HG03460 (cell line): ENCODE results near the gene LGALS7B.
"Not testable (repeated sequence)": the region's sequence is repeated elsewhere in the genome, so short reads cannot be mapped to it uniquely, and the experiment has no call there.

Experiments
- ATAC-seq: cut with Tn5 transposase; IDR thresholded peaks from one replicate; pipeline ENCODE4 v1.9.1; 2021; ENCODE audit not compliant: unreplicated experiment

Gene LGALS7B

GRCh38 chr19:38793671-38794070 lies 4.7 kb downstream of the LGALS7B start:
- ATAC-seq: no peak

- ATAC-seq: no peak
Measured at GRCh38 chr19:38795549-38795948, 6.5 kb downstream of the LGALS7B start.

- ATAC-seq: no peak
Measured at GRCh38 chr19:38796154-38796553, 7.2 kb downstream of the LGALS7B start.

GRCh38 chr19:38797781-38798180 lies 8.8 kb downstream of the LGALS7B start:
- ATAC-seq: not testable (repeated sequence)

- ATAC-seq: no peak
Measured at GRCh38 chr19:38799104-38799503, 10.1 kb downstream of the LGALS7B start.

- no peak for ATAC-seq
Measured at GRCh38 chr19:38800577-38801347, 11.8 kb downstream of the LGALS7B start.

GRCh38 chr19:38801359-38802095 lies 12.5 kb downstream of the LGALS7B start:
- ATAC-seq: no peak

GRCh38 chr19:38803543-38803942 lies 14.5 kb downstream of the LGALS7B start:
- ATAC-seq: no peak

GRCh38 chr19:38805180-38805579 lies 16.2 kb downstream of the LGALS7B start:
- ATAC-seq: no peak

- no peak for ATAC-seq
Measured at GRCh38 chr19:38806371-38806770, 17.4 kb downstream of the LGALS7B start.

GRCh38 chr19:38807374-38808098 lies 18.5 kb downstream of the LGALS7B start:
- not testable (repeated sequence) for ATAC-seq

- ATAC-seq: no peak
Measured at GRCh38 chr19:38808741-38809140, 19.7 kb downstream of the LGALS7B start.

GRCh38 chr19:38809592-38810252 lies 20.7 kb downstream of the LGALS7B start:
- no peak for ATAC-seq

GRCh38 chr19:38812009-38812840 lies 23.2 kb downstream of the LGALS7B start:
- no peak for ATAC-seq

GRCh38 chr19:38812841-38813320 lies 23.9 kb downstream of the LGALS7B start, which contains the start of gene LGALS4:
Gene LGALS4 (minus strand): TSS chr19:38812945. CDS start chr19:38812886, 59 bp downstream.
- no peak for ATAC-seq

GRCh38 chr19:38813323-38813722 lies 24.3 kb downstream of the LGALS7B start:
- no peak for ATAC-seq

- not testable (repeated sequence) for ATAC-seq
Measured at GRCh38 chr19:38813932-38814331, 24.9 kb downstream of the LGALS7B start.

- ATAC-seq: no peak
Measured at GRCh38 chr19:38815059-38816001, 26.3 kb downstream of the LGALS7B start.
